Right forelimb (tissue), 1 donor: ENCODE data around the gene RRAS.

Experiments used
- DNase-seq: peaks from one replicate; pipeline ENCODE4 v3.0.0-alpha.2; 2018

The RRAS gene

DNA sequence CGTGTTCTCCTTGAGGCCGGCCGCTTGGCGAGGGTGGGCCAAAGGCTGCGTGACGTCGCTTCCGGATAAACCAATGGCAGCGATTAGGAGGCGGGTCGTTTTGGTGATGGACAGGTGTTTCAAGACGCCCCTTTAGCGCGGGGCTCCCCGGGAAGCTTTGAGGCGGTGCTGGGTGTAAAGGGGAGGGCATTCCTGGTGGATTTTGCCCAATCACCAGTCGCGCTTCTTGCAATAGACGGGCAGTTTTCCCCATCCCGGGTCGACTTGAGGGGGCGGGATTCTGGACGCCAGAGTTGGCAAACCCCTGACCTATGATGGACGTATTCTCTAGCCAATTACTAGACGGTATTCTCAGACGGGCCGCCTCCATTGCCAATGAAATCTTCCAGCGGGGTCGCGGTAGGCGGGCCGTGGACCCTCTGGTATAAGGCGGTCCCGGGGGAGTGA, 36.9 kb upstream of the RRAS start:
- DNase-seq = peak; percentile 100

- DNase-seq = no peak
These were observed 36.3 kb upstream of the RRAS start for GRCh38 chr19:49676136-49676783.

DNA sequence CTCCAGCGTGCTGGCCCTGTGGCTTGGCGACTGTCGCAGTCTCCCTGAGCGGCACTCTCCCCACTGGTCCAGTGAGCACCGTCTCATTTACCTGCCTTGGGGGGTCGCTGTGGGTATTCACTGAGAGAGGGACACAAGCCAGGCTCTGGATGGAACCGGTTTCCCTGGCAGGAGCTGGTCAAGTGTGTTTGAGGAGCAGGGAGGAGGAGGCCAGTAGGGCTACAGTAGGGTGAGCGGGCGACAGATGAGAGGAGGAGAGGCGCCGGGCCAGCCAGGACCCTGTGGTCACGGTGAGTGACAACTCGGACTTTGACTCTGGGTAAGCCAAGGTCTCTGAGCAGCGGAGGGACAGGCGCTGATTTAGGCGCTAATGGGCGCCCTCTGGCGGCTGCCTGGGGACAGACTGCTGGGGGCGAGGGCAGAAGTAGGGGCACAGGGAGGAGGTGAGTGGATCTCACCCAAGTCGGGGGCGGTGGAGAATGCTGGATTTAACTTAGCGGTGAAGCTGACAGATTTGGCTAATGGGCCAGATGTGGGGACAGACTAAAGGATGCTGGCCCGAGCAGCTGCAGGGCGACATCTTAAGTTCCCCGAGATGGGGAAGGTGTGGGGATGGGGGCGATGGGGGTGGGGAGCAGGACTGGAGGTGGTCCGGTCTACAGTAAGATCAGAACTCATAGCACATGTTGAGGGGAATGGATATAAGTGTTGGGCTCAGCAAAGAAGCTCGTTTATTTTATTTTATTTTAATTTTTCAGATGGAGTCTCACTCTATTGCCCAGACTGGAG, 32.4 kb upstream of the RRAS start:
- no peak for DNase-seq

DNA sequence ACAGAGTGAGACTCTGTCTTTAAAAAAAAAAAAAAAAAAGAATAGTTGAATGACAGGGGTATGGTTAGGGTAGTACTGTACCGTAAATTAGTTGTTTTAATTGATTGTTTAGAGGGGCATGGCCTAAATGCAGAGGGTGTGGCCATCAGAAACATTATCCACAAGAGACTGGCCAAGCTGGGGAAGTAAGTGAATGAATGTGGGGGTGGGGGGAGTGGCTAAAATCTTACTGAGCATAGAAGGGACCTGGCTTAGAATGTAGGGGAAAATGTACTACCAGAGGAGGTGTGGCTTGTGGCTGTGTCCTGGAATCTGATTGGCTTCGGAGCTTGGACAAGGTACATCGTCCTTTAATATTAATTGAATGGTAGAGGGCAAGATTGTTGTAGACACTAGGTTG, 29.6 kb upstream of the RRAS start:
- no peak for DNase-seq

DNA sequence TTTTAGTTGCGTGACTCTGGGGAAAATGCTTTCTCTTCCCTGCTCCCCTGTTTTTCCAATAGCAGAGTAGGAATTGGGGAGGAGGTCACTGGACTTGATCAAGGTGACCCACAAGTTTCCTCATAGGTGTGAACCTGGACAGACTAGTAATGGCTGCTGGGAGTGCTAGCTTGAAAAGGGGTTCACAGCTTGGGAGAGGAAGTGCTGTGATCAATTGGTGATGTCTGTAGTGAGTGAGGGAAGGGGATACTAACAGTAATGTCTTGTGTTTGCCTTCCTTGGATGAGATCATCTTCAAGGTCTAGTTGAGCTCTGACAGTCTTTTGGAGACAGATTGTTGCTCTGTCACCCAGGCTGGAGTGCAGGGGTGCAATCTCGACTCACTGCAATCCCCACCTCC, 27.5 kb upstream of the RRAS start:
- DNase-seq = no peak

- DNase-seq = no peak
These were observed 26.1 kb upstream of the RRAS start for GRCh38 chr19:49666120-49666444.

DNA sequence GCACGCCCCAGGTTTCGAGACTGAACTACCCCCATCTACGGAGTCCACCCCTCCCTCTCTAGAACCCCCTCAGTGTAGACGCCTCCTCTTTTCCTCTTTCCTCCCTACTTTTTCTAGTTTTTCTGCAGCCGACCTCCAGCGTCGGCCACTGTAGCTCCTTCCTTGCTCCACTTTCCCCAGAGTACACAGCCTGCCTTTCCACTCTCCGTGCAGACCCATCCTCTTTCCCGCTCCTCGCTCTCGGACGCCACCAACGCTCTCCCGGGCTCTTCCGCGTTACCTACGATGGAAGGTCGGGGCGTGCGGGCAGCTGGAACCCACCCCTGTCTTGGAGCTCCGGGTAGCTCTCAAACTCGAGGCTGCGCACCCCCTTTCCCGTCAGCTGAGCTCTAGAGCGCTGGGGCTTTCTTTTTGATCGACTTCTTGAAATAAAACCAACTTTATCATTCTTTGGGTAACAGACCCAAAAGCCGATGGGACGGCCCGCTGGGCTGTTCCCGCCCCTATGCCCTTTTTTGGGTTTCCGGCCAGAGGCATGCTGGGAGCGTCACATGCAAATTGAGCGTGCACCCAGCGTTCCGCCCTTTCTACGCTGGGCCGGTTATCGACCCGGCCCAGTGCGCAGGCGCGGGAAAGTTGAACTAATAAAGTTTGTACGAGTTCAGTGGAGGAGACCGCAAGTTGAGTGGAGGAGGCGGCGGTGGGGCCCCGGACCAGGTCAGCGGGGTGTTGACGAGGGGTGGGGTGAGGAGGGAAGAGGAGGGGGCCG, 25.6 kb upstream of the RRAS start, which contains the start of the genes BCL2L12 and IRF3:
Gene BCL2L12, plus strand, starts transcription at position 583 of the 769 bp plus-strand sequence. CDS start 760 bp downstream, outside the sequence.
Gene IRF3, minus strand, starts transcription at position 507 of the 769 bp plus-strand sequence. CDS start 1,019 bp downstream, outside the sequence.
- peak; percentile 98 for DNase-seq

DNA sequence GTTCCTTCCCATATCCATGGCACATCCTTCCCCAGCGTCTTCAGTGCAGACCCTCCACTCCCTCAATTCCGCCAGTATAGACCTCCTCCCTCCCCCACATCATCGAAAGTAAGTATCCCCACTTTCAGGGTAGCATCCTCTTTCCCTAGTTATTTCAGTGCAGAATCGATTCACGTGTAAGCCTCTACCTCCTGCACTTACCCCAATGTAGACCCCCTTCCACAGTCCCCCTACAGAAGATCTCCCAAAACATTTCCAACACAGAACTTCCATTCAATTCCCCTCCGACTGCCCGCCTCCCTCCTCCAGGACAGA, 25.1 kb upstream of the RRAS start:
- DNase-seq = no peak

- peak; percentile 89 for DNase-seq
These were observed 24.5 kb upstream of the RRAS start for GRCh38 chr19:49664171-49665035.

DNA sequence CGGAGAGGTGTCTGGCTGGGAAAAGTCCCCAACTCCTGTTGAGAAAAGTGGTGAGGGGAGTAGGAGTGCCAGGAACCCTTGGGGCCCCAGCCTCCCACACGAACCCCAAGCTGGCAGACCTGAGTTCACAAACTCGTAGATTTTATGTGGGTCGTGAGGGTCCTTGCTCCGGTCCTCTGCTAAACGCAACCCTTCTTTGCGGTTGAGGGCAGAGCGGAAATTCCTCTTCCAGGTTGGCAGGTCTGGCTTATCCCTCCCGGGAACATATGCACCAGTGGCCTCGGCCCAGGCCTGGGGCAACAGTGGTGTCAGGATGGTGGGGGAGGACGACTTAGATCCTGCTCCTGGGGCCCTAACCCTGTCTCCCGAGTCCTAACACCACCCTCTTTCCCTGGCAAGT, 23.3 kb upstream of the RRAS start:
- no peak for DNase-seq

- DNase-seq = no peak
These were observed 22.1 kb upstream of the RRAS start for GRCh38 chr19:49662011-49662410.

GRCh38 chr19:49660338-49660961, 20.5 kb upstream of the RRAS start:
- DNase-seq = no peak

GRCh38 chr19:49658566-49659442, 18.9 kb upstream of the RRAS start:
- DNase-seq = no peak

GRCh38 chr19:49658139-49658517, 18.2 kb upstream of the RRAS start:
- DNase-seq = no peak

DNA sequence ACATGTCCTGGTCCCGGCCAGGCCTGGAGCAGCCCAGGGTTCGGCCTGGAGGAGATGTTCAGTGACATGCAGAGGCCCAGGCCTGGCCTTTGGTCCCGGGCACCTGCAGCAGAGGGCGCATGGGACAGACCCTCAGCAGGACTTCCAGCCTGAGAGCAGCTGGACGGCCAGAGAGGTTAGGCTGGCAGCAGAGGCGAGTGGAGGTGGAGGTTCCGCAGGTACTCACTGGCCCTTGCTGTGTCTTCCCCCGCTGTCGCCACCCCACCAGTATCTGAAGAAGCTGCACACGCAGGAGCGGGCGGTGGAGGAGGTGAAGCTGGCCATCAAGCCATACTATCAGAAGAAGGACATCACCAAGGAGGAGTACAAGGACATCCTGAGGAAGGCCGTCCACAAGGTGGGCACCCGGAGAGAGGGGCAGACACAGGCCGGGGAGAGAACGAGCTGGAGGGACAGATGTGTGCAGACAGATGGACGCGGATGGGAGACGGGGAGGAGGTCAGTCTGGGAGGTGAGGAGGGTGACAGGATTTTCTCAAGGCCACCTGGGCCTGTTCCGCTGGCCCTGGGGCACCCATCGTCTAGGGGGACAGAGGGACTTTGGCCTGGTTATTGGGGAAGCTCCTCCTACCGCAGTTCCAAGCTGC, 17.7 kb upstream of the RRAS start:
- DNase-seq = no peak

DNA sequence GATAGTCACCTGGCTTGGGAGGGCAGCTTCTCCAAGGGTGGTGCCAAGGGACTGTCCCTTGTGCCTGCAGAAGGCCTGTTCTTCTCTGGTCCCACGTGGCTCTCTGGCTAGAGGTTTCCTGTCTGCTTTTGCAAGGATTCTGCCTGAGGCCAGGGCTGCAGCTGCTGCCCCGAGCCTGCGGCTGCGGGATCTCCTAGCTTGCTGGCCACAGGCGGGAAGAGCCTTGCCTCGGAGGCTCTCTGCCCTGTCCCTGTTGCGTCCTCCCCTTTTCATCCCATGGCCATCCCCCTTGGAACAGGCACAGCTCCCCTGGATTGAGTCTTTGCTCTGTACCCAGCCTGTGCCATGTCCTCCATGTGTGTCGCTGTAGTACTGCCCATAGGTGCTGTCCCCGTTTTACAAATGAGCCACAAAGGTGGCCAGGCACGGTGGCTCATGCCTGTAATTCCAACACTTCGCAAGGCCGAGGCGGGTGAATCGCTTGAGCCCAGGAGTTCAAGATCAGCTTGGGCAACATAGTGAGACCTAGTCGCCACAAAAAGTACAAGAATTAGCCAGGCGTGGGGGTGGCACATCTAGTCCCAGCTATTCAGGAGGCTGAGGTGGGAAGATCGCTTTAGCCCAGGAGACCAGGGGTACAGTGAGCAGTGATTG, 16.6 kb upstream of the RRAS start:
- no peak for DNase-seq

DNA sequence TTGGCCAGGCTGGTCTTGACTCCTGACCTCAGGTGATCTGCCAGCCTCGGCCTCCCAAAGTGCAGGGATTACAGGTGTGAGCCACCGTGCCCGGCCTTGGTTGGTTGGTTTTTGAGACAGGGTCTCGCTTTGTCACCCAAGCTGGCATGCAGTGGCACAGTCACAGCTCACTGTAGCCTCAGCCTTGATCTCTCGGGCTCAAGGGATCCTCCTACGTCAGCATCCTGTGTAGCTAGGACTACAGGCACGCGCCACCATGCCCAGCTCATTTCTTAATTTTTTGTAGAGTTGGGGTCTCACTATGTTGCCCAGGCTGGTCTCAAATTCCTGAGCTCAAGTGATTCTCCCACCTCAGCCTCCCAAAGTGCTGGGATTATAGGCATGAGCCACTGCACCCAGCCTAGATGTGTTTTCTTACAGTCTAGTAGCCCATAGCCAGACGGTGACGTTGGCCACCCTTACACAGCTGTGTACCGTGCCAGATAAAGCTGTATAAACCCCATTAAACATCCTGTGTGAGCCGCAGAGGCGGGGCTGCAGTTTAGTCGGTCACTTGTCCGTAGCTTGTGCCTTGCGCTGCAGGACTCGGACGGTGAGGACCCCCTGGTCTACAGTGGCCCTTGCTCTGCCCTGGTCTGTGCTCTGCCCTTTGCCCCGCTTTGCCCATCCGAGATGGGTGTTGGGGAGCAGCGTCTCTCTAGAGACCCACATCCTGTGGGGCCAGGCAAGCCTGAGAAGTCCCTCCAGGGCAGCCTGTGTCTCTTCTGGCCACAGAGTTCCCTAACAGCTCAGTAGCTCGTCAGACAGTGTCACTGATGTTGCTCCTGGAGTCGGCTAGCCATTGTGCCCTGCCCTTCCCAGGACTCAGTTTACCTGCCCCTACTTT, 15.9 kb upstream of the RRAS start:
- no peak for DNase-seq

DNA sequence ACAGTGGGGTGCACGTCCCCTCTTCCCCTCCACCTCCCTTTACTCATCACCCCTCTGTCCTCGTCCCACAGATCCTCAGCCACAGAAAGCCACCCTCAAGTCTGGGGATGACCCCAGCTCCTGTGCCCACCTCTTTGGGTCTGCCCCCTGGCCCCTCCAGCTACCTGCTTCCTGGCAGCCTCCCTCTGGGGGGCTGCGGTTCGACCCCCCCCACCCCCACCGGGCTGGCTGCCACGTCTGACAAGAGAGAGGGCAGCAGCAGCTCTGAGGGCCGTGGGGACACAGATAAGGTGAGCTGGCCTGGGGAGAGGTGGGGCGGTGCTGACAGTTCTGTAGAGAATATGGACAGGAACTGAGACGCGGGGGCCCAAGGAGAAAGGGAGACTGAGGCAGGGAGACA, 14.6 kb upstream of the RRAS start:
- DNase-seq = no peak

DNA sequence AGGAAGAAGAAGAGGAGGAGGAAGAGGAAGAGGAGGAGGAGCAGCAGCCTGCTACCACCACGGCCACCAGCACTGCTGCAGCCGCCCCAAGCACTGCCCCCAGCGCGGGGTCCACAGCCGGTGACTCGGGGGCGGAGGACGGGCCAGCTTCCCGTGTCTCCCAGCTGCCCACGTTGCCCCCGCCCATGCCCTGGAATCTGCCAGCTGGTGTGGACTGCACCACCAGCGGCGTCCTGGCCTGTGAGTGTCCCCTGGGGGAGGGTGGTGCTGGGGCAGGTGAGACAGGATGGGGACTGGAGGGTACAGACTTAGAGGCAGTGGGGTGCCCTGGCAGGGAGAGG, 13.5 kb upstream of the RRAS start:
- no peak for DNase-seq
